Activated CD8-positive, alpha-beta memory T cell treated with anti-CD3 and anti-CD28 coated beads for 36 hours (primary cell): Measurements from ENCODE around the gene SAXO1. TPM values are rescaled to one million over a fixed set of nuclear protein-coding genes. Genes with fewer than 3 reads are reported as not detected.
"Not testable (repeated sequence)": the region's sequence is repeated elsewhere in the genome, so short reads cannot be mapped to it uniquely, and the experiment has no call there.

ENCODE experiments used
- CTCF ChIA-PET: fragments of 350-600 bp; sonication (Branson Sonifier 250); formaldehyde crosslinking; loops from one replicate; lab custom pipeline; 2021; ENCODE audit warnings: antibody characterized with exemption; lab: Charles Lee
- POLR2A ChIA-PET: fragments of 350-600 bp; sonication (Branson Sonifier 250); formaldehyde crosslinking; loops from one replicate; lab custom pipeline; 2021; ENCODE audit warnings: antibody characterized with exemption; lab: Charles Lee
- total RNA-seq, 2 experiments: library from RNA; stranded (reverse); gene quantifications; one replicate each; pipeline ENCODE4 v1.2.3, GENCODE V29; 2021

SAXO1 gene
- total RNA-seq, 2 experiments from 2014 or later: 0.23 TPM; not detected in 1

DNA sequence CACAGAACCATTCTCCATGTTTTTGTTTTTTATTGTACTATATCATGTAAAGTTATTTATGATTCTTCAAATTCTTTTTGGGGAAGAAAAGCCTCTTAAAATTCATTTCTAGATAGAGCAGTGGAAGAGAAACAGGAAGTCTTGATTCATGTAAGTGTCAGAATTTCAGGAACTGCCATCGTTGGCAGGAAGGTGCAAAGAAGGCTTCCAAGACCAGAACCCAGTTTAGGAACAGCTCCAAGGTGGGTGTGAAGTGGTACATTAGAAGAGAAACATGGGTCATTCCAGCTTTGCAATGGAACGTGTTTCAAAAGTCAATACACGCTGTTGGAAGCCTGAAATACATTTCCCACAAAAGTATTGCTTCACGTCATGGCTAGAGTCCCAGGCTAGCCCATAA, 14.8 kb downstream of the SAXO1 start:
- ChIA-PET CTCF (no interaction called here), POLR2A (no interaction called here)

DNA sequence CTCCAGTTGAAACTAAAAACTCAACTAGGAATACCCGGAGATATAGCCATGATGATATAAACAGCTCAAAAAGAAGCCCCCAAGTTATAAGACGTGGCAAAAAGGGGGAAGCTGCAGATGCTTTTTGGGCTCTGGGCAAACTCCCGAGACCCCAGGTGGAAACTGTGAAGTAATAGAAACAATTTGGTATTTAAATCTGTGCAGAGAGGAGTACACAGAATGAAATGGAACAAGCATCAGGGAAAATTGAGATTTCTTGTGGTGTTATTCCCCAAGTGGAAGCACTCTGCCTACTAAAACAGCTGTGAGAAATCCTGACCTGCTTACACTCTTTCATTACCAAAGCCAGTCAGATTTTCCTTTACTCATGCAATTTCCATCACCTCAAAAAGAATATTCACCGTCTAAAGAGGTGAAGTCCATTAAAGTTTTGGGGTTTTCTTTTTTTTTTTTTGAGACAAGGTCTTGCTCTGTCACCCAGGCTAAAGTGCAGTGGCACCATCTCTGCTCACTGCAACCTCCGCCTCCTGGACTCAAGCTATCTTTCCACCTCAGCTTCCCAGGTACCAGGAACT, 23.5 kb downstream of the SAXO1 start:
- ChIA-PET CTCF (interaction anchor here (0.6 kb wide), 1 partner anchor 11 kb away, joined by 4 read pairs; no protein-coding TSS in a partner anchor), POLR2A (no interaction called here)

DNA sequence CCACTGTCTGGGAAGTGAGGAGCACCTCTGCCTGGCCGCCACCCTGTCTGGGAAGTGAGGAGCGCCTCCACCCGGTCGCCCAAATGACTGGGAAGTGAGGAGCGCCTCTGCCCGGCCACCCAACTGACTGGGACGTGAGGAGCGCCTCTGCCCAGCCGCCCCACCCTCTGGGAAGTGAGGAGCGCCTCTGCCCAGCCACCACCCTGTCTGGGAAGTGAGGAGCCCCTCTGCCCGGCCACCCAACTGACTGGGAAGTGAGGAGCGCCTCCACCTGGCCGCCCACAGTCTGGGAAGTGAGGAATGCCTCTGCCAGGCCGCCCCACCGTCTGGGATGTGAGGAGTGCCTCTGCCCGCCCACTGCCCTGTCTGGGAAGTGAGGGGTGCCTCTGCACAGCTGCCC, 32.9 kb downstream of the SAXO1 start:
- POLR2A ChIA-PET: no interaction called here
- CTCF ChIA-PET: no interaction called here

DNA sequence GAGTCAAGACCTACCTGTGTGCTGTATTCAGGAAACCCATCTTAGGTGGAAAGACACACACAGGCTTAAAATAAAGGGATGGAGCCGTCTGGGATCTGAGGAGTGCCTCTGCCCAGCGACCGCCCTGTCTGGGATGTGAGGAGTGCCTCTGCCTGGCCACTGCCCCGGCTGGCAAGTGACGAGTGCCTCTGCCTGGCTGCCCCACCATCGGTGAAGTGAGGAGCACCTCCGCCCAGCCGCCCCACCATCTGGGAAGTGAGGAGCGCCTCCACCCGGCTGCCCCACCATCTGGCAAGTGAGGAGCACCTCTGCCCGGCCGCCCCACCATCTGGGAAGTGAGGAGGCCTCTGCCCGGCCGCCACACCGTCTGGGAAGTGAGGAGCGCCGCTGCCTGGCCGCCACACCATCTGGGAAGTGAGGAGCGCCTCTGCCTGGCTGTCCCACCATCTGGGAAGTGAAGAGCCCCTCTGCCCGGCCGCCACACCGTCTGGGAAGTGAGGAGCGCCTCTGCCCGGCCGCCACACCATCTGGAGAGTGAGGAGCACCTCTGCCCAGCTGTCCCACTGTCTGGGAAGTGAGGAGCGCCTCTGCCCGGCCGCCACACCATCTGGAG, 33.7 kb downstream of the SAXO1 start:
- ChIA-PET CTCF (no interaction called here), POLR2A (no interaction called here)

DNA sequence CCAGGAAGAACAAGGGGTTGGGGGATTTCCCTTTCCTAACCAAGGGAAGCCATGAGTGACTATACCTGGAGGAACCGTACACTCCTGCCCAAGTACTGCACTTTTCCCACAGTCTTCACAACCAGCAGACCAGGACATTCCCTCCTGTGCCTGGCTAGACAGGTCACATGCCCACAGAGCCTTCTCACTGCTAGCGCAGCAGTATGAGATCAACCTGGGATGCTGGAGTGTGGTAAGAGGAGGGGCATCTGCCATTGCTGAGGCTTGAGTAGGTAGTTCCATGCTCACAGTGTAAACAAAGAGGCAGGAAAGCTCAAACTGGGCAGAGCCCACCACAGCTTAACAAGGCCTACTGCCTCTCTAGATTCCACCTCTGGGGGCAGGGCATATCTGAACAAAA, 35.9 kb downstream of the SAXO1 start:
- POLR2A ChIA-PET: no interaction called here
- CTCF ChIA-PET: no interaction called here

DNA sequence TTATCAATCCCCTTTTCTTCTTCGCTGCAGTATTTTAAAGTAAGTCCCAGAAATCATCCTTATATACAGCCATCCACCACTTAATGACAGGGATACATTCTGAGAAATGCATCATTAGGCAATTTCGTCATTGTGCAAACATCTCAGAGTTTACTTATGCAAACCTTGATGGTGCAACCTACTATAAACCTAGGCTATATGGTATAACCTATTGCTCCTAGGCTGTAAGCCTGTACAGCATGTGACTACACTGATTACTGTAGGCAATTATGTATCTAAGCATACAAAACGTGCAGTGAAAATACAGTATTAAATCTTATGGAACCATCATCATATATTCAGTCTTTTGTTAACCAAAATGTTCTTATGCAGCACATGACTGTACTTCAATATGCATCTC, 36.8 kb downstream of the SAXO1 start:
- POLR2A ChIA-PET: no interaction called here
- CTCF ChIA-PET: no interaction called here

DNA sequence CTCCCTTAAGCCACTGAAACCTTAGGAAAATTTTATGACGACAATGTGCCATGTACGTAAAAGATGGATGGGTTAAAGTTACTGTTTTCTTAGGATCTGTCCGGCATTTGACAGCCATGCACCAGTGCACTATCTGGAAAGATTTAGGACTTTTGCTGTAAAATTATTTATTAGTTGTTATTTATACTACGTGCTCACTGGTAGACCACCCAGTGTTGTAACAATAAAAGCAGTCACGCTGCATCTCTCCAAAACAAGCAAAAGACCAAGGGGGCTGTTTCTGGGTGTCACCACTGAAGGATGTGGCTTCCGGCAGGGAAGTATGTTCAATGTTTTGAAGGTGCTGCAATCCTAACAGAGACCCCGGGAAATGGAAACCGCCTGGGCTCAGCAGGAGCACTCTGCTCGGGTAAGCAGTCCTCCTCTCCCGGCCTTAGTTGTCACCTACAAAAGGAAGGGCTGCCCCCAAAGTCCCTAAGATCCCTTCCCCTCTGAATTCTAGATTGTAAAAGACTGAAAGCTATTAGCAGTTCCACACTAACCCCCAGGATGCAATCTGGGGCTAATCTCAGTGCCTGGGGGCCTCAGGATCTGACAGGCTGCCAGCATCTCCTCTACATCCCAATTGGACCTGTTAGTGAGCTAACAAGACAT, 38.6 kb downstream of the SAXO1 start:
- ChIA-PET CTCF (no interaction called here), POLR2A (no interaction called here)

DNA sequence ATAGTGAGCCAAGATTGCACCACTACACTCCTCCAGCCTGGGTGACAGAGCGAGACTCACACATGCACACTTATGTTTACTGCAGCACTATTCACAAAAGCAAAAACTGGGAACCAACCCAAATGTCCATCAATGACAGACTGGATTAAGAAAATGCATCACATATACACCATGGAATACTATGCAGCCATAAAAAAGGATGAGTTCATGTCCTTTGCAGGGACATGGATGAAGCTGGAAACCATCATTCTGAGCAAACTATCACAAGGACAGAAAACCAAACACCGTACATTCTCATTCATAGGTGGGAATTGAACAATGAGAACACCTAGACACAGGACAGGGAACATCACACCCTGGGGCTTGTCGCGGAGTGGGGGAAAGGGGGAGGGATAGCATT, 41.8 kb downstream of the SAXO1 start:
- POLR2A ChIA-PET, CTCF ChIA-PET: not testable (repeated sequence)

DNA sequence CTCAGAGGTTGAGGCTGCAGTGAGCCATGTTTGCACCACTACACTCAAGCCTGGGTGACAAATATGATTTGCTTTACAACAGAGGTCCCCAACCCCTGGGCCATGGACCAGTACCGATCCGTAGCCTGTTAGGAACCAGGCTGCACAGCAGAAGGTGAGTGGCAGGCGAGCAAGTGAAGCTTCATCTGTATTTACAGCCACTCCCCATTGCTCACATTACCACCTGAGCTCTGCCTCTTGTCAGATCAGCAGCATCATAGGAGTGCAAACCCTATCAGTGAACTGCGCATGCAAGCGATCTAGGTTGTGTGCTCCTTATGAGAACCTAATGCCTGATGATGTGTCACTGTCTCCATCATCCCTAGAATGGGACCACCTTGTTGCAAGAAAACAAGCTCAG, 42.5 kb downstream of the SAXO1 start:
- CTCF ChIA-PET: no interaction called here
- POLR2A ChIA-PET: no interaction called here

DNA sequence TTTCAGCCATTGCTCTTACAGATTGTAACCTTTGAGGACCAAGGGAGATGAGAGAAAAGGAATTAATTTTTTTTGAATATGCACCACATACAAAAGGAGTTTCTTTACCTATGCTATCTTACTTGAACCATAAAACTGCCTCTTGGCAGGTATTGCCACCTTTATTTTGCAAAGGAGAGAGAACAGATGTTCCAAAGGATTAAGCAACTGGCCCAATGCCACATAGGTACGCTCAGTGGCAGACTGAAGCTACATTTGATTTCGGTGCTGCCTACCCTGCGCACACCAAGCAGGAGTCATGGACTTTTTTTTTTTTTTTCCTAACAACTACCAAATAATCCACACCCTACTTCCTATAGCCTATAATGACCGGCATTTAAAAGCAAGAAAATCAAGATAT, 43.1 kb downstream of the SAXO1 start:
- POLR2A ChIA-PET: no interaction called here
- CTCF ChIA-PET: no interaction called here

DNA sequence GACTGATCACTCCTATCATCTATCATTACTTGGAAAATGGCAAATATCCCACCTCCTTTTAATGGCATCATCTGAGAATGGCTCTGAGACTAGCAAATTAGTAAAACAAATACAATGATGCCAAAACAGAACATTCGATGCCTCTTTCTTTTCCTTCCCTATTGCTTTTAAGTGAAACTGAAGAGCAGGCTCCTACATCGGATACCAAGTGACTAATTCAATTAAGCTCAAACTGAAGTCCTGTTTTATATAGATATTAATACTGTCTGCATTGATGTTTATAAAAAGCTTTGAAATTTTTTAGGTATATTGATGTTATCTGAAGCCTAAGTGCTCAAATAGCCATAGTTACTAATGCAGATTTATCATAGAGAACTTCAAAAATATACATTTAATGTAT, 43.9 kb downstream of the SAXO1 start:
- POLR2A ChIA-PET: interaction anchor here (0.6 kb wide), 1 partner anchor 655 kb away, joined by 3 read pairs; no protein-coding TSS in a partner anchor
- CTCF ChIA-PET: no interaction called here

DNA sequence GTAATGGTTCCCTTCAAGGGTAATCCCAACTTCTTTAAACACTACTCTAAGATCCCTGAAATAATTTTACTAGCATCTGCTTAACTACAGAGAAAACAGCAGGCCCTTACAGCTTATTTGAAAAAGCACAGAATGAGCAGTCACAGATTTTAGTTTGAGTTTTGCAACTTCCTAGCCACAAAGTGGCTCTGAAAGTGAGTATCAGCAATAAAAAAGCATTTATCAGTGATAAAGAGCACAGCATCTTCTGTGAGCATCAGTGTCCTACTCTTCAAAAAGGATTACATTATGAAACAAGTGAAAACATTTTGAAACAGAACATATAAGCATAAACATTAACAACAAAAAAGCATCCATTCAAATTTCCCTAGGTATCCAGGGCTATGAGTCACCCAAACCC, 45.0 kb downstream of the SAXO1 start:
- POLR2A ChIA-PET: no interaction called here
- CTCF ChIA-PET: no interaction called here

DNA sequence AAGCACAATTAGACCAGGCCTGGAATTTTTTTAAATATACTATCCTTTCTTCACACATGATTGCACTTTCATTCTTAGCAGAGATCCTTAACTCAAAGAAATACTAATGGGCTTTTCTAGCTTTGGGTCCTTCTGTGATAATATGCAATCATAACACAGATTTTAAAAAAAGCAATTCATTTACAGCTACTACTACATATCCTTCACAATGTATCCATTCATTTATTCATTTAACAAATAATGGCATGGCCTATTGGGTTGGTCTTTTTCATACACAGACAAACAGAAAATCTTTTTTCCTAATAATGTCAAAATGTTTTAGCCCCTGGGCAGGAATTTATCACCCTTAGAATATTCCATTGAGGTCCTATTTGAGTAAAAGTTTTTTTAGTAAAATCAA, 47.0 kb downstream of the SAXO1 start:
- ChIA-PET POLR2A (no interaction called here), CTCF (no interaction called here)

DNA sequence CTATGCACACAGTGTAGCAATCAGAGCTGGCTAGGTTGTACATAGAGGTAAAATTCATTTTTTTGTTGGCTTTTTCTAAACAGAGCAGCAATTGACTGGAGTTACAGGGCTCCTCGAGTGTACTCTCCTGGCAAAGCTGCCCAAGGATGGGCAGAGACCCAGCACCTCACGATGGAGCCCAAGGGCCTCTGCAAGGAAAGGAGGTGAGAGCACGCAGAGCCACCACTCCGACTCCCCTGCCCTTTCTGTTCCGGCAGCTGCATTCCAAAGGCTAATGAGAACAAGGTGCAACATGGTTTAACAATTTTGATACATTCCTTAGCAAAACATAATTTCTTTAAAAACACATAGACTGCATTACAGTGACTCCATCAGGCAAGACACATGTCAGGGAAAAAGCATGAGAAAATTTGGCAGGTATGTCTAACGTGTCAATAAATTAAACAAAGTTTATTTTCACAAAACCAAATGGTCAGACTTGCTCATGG, 47.5 kb downstream of the SAXO1 start:
- ChIA-PET POLR2A (no interaction called here), CTCF (no interaction called here)

DNA sequence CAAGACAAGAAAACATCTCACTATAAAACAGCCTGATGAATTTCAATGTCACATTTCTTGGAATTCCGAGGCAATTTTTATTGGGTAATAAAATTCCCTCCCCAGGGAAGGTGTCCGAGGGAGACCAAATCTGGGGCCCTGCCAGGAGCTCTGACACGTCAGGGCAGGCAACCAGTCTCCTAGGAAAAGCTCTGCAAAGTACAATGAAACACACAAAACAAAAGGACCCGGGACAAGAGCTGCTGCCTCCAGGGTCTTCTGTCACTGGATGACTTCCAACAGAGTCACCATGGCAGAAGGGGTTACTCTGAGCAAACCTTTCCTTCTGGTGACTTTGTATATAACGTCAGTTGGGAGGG, 50.8 kb downstream of the SAXO1 start:
- CTCF ChIA-PET: no interaction called here

DNA sequence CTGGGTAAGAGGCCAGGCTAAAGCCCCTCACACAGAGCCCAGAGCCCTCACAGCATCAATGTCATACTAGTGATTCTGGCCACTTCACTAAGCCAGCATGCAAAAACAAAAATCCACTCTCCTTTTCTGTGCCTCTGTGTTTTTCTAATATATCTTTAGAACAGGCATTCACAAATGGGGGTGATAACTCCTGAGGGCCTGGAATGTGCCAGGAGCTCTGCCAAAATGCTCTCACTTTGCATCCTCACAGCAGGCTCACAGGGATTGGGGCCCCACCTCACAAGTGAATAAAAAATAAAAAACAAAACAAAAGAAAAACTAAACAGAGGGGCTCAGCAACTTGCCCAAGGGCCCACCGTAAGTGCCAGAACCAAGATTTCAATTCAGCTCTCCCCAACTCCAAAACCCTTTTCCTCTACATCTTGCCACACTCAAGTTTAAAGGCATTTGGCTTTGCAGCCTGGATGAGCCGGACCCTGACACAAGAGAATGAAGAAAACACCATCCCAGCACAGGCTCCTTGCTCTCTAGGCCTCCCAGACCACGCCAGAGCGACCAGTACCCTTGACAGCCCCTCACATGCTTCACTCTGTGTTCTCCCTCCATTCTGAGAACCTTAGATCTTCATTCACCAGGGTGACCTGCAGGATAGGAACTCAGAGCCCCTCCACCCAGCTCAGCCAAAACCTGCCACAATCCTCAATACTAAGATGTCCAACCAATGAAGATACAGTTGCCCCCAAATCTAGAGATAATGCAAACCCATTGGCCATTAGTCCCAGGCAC, 51.3 kb downstream of the SAXO1 start:
- CTCF ChIA-PET: no interaction called here
- POLR2A ChIA-PET: no interaction called here

More for the DNA sequence above, 50.8 kb downstream of the SAXO1 start:
- POLR2A ChIA-PET: no interaction called here

DNA sequence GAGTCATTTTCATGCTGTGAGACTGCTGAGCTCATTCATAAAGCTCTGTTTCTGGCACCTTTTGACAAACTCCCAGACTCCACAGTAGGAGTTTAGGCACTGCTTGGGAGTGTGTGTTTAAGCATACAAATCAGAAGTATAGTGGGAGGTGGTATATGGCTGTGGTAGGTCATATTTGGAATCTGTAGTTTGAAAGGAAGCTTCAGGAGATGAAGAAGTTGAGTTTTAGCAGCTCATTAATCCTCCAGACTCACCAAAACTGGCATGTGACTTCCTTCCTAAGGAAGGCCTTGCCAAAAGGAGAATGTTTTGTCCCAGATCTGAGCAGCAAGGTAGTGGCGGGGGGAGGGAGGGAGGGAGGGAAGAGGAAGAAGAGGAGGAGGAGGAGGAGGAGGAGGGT, 52.8 kb downstream of the SAXO1 start:
- ChIA-PET POLR2A (no interaction called here), CTCF (no interaction called here)

DNA sequence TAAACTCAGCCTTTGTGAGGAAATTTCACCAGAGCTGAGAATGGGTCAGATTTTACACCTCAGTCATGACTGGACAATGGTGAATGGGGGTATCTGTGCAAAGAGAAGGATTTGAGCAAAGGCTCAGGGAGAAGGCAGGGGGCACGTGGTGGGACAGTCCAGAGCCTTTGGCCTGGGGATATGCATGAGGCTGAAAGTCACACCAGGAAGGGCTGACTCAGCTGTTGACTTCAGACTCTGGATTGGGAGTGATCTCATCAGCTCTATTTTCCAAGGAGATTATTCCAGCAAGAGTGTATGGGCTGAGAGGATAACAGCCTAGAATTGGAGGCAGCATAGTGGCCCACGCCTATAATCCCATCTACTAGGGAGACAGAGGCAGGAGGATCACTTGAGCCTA, 53.6 kb downstream of the SAXO1 start:
- CTCF ChIA-PET: no interaction called here
- POLR2A ChIA-PET: no interaction called here

DNA sequence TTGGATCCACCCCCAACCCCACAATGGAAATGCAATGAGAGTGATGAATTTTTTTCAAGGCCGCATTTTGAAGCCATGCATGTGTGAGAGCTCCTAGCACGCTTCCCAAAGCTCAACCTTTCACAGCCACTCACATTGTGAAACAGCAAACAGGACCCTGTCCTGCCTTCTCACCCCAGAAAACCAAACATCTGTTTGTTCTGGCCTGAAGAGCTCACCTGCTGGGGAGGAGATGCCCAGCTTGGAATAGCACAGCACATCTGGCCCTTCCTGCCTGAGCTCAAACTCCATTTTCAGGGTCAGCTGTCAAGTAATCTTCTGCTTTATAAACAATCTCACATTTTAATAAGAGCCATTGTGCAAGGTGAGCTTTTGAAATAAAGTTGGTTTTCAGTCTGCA, 54.8 kb downstream of the SAXO1 start:
- POLR2A ChIA-PET: no interaction called here

More for the DNA sequence above, 54.8 kb downstream of the SAXO1 start:
- CTCF ChIA-PET: no interaction called here
